GM08714 (cell line): ENCODE data around the gene DCAF7.

Source experiments
- H3K4me3 ChIP-seq: fragments of 200-500 bp; sonication (Bioruptor generic); 2 replicates; pipeline ENCODE4 v1.5.1; 2014; ENCODE audit warnings: mild to moderate bottlenecking, low read length, inconsistent platforms
- ZNF274 ChIP-seq: IDR thresholded peaks from 2 replicates; pipeline ENCODE4 v1.6.1; 2012; ENCODE audit warnings: mild to moderate bottlenecking, low read depth, low read length

DCAF7 gene

GRCh38 chr17:63549946-63550816 lies at the start of gene DCAF7:
DCAF7 (plus strand) TSS chr17:63550477; CDS start chr17:63550678, 201 bp downstream.
- no peak for TF ChIP-seq ZNF274

GRCh38 chr17:63500543-63501390 lies 49.5 kb upstream of the DCAF7 start:
- TF ChIP-seq ZNF274: no peak
- no peak overlapping the region for H3K4me3 ChIP-seq

More at GRCh38 chr17:63549946-63550816, at the start of gene DCAF7:
- H3K4me3 ChIP-seq: peak within 1 kb of the TSS; percentile 85

GRCh38 chr17:63503341-63503705 lies 47.0 kb upstream of the DCAF7 start:
- no peak overlapping the region for H3K4me3 ChIP-seq
- no peak for TF ChIP-seq ZNF274

- TF ChIP-seq ZNF274: no peak
- H3K4me3 ChIP-seq: no peak overlapping the region
Measured at GRCh38 chr17:63504261-63504660, 46.0 kb upstream of the DCAF7 start.

GRCh38 chr17:63505341-63505740 lies 44.9 kb upstream of the DCAF7 start:
- TF ChIP-seq ZNF274: no peak
- no peak overlapping the region for H3K4me3 ChIP-seq

- TF ChIP-seq ZNF274: no peak
- no peak overlapping the region for H3K4me3 ChIP-seq
Measured at GRCh38 chr17:63506627-63507026, 43.6 kb upstream of the DCAF7 start.

- no peak overlapping the region for H3K4me3 ChIP-seq
- TF ChIP-seq ZNF274: no peak
Measured at GRCh38 chr17:63511331-63511730, 38.9 kb upstream of the DCAF7 start.

GRCh38 chr17:63512388-63512787 lies 37.9 kb upstream of the DCAF7 start:
- TF ChIP-seq ZNF274: no peak
- H3K4me3 ChIP-seq: no peak overlapping the region

- no peak for TF ChIP-seq ZNF274
- H3K4me3 ChIP-seq: no peak overlapping the region
Measured at GRCh38 chr17:63512896-63513644, 37.2 kb upstream of the DCAF7 start.

- no peak for TF ChIP-seq ZNF274
- no peak overlapping the region for H3K4me3 ChIP-seq
Measured at GRCh38 chr17:63514477-63514876, 35.8 kb upstream of the DCAF7 start.

GRCh38 chr17:63514974-63515373 lies 35.3 kb upstream of the DCAF7 start:
- H3K4me3 ChIP-seq: no peak overlapping the region
- TF ChIP-seq ZNF274: no peak

GRCh38 chr17:63515426-63515825 lies 34.9 kb upstream of the DCAF7 start:
- no peak for TF ChIP-seq ZNF274
- no peak overlapping the region for H3K4me3 ChIP-seq

- TF ChIP-seq ZNF274: no peak
- no peak overlapping the region for H3K4me3 ChIP-seq
Measured at GRCh38 chr17:63516910-63517824, 33.1 kb upstream of the DCAF7 start.

- TF ChIP-seq ZNF274: no peak
- H3K4me3 ChIP-seq: no peak overlapping the region
Measured at GRCh38 chr17:63517825-63518534, 32.3 kb upstream of the DCAF7 start.
